Thyroid gland (tissue), 4 donors: ENCODE data around the gene MIDN. TPM values are rescaled to one million over a fixed set of nuclear protein-coding genes. Genes with fewer than 3 reads are reported as not detected.
"Not testable (repeated sequence)": the region's sequence is repeated elsewhere in the genome, so short reads cannot be mapped to it uniquely, and the experiment has no call there.

Experiments
- DNase-seq, 2 donors: peaks; one replicate each; pipeline ENCODE4 v3.0.0-alpha.2; 2019
- H3K27ac ChIP-seq, 3 donors: fragments of 200-600 bp; sonication (generic); 1 replicate in 2 of 3; 2 replicates in 1 of 3; pipeline ENCODE4 v1.5.1; 2016 to 2019; ENCODE audit warnings: mild to moderate bottlenecking in 1 of 3, moderate library complexity in 1 of 3
- H3K27me3 ChIP-seq: fragments of 200-600 bp; sonication (generic); one replicate; pipeline ENCODE4 v1.5.1; 2019
- H3K36me3 ChIP-seq, 2 donors: fragments of 200-600 bp; sonication (generic); one replicate each; pipeline ENCODE4 v1.5.1; 2016 to 2019
- H3K4me1 ChIP-seq, 2 donors: fragments of 200-600 bp; sonication (generic); one replicate each; pipeline ENCODE4 v1.5.1; 2017 to 2019
- H3K4me3 ChIP-seq, 3 donors: fragments of 200-600 bp; sonication (generic); replicated peaks in 1 of 3; 1 replicate in 2 of 3; 2 replicates in 1 of 3; pipeline ENCODE4 v1.5.1; 2016; ENCODE audit warnings: mild to moderate bottlenecking in 1 of 3
- H3K9me3 ChIP-seq: fragments of 200-600 bp; sonication (generic); one replicate; pipeline ENCODE4 v1.5.1; 2017
- POLR2A ChIP-seq, 2 donors: fragments of 450-650 bp; IDR thresholded peaks; one replicate each; pipeline ENCODE4 v1.6.1; 2017; ENCODE audit warnings: antibody characterized with exemption in 2 of 2, mild to moderate bottlenecking in 2 of 2, moderate library complexity in 1 of 2
- WGBS, 2 donors: methylation state at CpG; one replicate each; pipeline ENCODE4 v1.1.5; 2017; 5-methylcytosine and 5-hydroxymethylcytosine counted together
- intact Hi-C: fragments of 100-400 bp; cut with DNase I; formaldehyde crosslinking; loops from one replicate; pipeline ENCODE4 v1.15.1; 2023
- total RNA-seq, 4 donors: library from RNA; depleted of rRNA; stranded (reverse); fragments of >200 nt; gene quantifications; one replicate each; pipeline ENCODE4 v1.2.3, GENCODE V29; 2016
- TF ChIP-seq, protein P1 (sequence below), 6 experiments: fragments of 200-600 bp in 3 of 6; fragments of 450-650 bp in 3 of 6; sonication (generic) in 3 of 6; IDR thresholded peaks; one replicate each; pipeline ENCODE4 v1.5.1; 2016 to 2019; ENCODE audit warnings: antibody characterized with exemption in 6 of 6, mild to moderate bottlenecking in 2 of 6, inconsistent platforms in 1 of 6, moderate library complexity in 1 of 6

MIDN gene
- 10 to 100 TPM; 16.2 to 89.2 (median 17.9) TPM for total RNA-seq

GRCh38 chr19:1248139-1248785, at the start of gene MIDN:
Gene MIDN (plus strand): TSS chr19:1248583. CDS start chr19:1250297, 1,714 bp downstream.
- no peaks in the 10 kb centered on the region for H3K27me3 ChIP-seq
- intact Hi-C loops = no loop called here
- H3K9me3 ChIP-seq = no peaks in the 10 kb centered on the region
- WGBS, 2 donors = 2% methylated on average over 11 of the region's 60 CpGs; no CpG with 5 or more reads in 1 of the 2 donors
- H3K4me3 ChIP-seq = peak within 1 kb of the TSS; percentile 59 to 87 (median 79)
- peaks cover 62 to 74% of the 10 kb centered on the region in 2 donors for H3K4me1 ChIP-seq
- H3K36me3 ChIP-seq = peaks cover 16% of the 10 kb centered on the region in 2 donors
- H3K27ac ChIP-seq = peak within 1 kb of the TSS; percentile 96 to 100 (median 99)
- TF ChIP-seq, protein P1, sequence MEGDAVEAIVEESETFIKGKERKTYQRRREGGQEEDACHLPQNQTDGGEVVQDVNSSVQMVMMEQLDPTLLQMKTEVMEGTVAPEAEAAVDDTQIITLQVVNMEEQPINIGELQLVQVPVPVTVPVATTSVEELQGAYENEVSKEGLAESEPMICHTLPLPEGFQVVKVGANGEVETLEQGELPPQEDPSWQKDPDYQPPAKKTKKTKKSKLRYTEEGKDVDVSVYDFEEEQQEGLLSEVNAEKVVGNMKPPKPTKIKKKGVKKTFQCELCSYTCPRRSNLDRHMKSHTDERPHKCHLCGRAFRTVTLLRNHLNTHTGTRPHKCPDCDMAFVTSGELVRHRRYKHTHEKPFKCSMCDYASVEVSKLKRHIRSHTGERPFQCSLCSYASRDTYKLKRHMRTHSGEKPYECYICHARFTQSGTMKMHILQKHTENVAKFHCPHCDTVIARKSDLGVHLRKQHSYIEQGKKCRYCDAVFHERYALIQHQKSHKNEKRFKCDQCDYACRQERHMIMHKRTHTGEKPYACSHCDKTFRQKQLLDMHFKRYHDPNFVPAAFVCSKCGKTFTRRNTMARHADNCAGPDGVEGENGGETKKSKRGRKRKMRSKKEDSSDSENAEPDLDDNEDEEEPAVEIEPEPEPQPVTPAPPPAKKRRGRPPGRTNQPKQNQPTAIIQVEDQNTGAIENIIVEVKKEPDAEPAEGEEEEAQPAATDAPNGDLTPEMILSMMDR (IDR thresholded peaks at IDR 0.05) = peak in 2 of 6 experiments; percentile 4 to 5
- peak; percentile 79 to 96 for TF ChIP-seq POLR2A (IDR thresholded peaks at IDR 0.05)
- peak; percentile 82 to 85 for DNase-seq

DNA sequence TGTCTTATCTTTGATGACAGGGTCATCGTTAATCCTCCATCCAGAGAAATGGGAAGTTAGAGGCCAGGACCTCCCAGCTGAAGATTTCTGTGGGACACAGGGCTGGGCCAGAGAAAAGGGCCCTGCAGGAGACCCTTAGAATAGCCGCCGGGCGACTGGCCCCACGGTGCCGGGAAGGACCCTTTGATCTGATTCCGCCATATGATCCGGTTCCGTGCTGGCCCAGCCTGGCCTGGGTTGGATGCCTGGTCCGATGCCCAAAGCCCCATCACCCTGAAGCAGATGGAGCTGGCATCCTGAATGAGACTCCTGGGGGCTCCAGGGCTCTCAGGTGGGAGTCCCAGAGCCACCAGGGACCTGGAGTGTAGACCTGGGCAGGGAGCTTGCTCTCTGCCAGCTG, 48.9 kb upstream of the MIDN start:
- intact Hi-C loops = no loop called here
- no peaks in the 10 kb centered on the region for H3K4me1 ChIP-seq
- no peaks in the 10 kb centered on the region for H3K36me3 ChIP-seq
- DNase-seq = no peak
- TF ChIP-seq, protein P1 (IDR thresholded peaks at IDR 0.05) = no peak
- TF ChIP-seq POLR2A (IDR thresholded peaks at IDR 0.05) = no peak
- 89 to 94% methylated on average over 1 to 3 of the region's 10 CpGs for WGBS, 2 donors
- no peaks in the 10 kb centered on the region for H3K27me3 ChIP-seq
- no peak overlapping the region for H3K4me3 ChIP-seq
- no peaks in the 10 kb centered on the region for H3K9me3 ChIP-seq
- no peak overlapping the region for H3K27ac ChIP-seq

- H3K36me3 ChIP-seq, H3K27ac ChIP-seq, H3K4me1 ChIP-seq, H3K4me3 ChIP-seq, DNase-seq, H3K27me3 ChIP-seq, H3K9me3 ChIP-seq, intact Hi-C loops: not testable (repeated sequence)
- WGBS, 2 donors = 81% methylated on average over 4 of the region's 4 CpGs
Observed at GRCh38 chr19:1200614-1201013, 47.8 kb upstream of the MIDN start.

DNA sequence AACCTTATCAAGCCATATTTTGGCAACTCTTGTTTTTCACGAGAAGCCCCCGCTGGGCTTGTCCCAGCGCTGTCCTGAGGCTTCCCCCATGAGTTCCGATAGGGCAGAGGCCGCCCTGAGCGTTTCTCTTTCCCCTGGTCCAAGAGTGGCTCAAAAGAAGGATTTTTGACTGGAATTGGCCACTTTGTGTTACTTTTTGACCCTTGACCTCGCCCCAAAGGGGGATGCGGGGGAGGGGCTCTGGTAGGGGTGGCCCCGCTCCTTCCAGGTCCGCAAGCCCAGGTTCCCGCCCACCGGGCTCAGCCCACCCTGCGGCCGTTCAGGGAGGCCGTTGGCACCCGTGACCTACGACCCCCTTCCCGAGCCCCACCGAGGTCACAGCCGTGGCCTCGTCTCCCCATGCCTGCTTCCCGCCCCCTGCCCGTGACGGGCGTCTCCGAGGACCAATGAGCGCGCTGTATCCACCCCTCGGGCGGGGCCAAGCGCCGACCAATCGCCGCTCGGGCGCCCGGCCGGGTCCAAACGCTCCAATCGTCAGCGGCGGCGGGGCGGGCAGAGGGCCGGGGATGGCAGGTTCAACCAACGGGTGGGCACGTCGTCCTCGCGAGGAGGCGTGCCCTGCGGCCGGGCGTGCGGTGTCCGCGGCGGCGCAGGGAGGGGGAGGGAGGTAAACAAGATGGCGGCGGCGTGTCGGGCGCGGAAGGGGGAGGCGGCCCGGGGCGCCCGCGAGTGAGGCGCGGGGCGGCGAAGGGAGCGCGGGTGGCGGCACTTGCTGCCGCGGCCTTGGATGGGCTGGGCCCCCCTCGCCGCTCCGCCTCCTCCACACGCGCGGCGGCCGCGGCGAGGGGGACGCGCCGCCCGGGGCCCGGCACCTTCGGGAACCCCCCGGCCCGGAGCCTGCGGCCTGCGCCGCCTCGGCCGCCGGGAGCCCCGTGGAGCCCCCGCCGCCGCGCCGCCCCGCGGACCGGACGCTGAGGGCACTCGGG, 43.0 kb upstream of the MIDN start, which contains the start of gene STK11:
Gene STK11 (plus strand): TSS at position 665 of the 986 bp plus-strand sequence. CDS start 1,136 bp downstream, outside the sequence.
- H3K4me1 ChIP-seq = peaks cover 32 to 33% of the 10 kb centered on the region in 2 donors
- TF ChIP-seq POLR2A (IDR thresholded peaks at IDR 0.05) = peak; percentile 61 to 84
- TF ChIP-seq, protein P1 (IDR thresholded peaks at IDR 0.05) = no peak
- intact Hi-C loops = no loop called here

GRCh38 chr19:1206150-1206863, 42.1 kb upstream of the MIDN start:
- TF ChIP-seq POLR2A (IDR thresholded peaks at IDR 0.05) = no peak
- TF ChIP-seq, protein P1 (IDR thresholded peaks at IDR 0.05) = no peak
- peak overlapping the region; percentile 56 to 79 (median 73) for H3K27ac ChIP-seq
- no peaks in the 10 kb centered on the region for H3K27me3 ChIP-seq
- DNase-seq = no peak
- intact Hi-C loops = no loop called here
- no peaks in the 10 kb centered on the region for H3K9me3 ChIP-seq
- 1 to 5% methylated on average over 18 to 25 of the region's 78 CpGs for WGBS, 2 donors
- peaks cover 32 to 40% of the 10 kb centered on the region in 2 donors for H3K4me1 ChIP-seq
- peak overlapping the region; percentile 35 to 83 (median 58) for H3K4me3 ChIP-seq
- no peaks in the 10 kb centered on the region for H3K36me3 ChIP-seq

More for the DNA sequence above, 43.0 kb upstream of the MIDN start, which contains the start of gene STK11:
- Histone ChIP-seq H3K9me3 (no peaks in the 10 kb centered on the region), H3K27ac (peak within 1 kb of the TSS; percentile 62 to 79 (median 79)), H3K36me3 (no peaks in the 10 kb centered on the region), H3K4me3 (peak within 1 kb of the TSS; percentile 35 to 83 (median 58)), H3K27me3 (no peaks in the 10 kb centered on the region)
- DNase-seq = peak; percentile 99
- WGBS, 2 donors = 11 to 29% methylated on average over 13 to 31 of the region's 114 CpGs
